ENCODE measurements around the gene MGAT4B.

DNA sequence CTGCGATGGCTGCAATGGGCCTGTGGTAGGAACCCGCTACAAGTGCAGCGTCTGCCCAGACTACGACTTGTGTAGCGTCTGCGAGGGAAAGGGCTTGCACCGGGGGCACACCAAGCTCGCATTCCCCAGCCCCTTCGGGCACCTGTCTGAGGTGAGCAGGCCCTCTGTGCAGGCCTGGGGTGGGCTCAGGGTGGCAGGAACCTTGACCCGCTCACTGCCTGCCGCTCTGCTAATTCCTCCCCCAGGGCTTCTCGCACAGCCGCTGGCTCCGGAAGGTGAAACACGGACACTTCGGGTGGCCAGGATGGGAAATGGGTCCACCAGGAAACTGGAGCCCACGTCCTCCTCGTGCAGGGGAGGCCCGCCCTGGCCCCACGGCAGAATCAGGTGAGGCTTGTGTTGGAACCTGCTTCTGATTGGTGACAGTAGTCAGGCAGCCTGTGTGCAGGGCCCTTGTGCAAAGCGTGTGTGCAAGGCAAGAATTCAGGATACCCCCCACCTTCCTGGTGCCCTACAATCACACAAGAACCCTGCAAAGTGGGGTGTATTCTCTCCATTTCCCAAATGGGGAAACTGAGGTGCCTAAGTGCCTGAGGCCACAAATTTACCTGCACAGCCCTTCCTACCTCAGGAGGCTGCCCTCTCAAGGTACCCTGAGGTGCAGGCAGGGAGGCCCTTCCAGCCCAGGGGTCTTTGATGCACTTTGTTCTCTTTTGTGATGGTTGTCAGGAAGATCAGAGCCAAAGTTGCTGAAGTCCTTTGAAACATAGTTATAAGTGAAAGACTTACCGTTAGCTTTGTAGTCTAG, 17.5 kb upstream of the MGAT4B start:
- TF ChIP-seq GATA2 (IDR thresholded peaks at IDR 0.05; ENCODE audit: low read depth, low read length) = no peak
- TF ChIP-seq GATA3 (IDR thresholded peaks at IDR 0.05; ENCODE audit: low read depth, low read length) = no peak
